Ascending aorta (tissue), 2 donors: ENCODE measurements around the gene HMHB1. TPM values are rescaled to one million over a fixed set of nuclear protein-coding genes. Genes with fewer than 3 reads are reported as not detected.
"Not testable (repeated sequence)": the region's sequence is repeated elsewhere in the genome, so short reads cannot be mapped to it uniquely, and the experiment has no call there.

Experiments used
- DNase-seq, 2 donors: peaks; one replicate each; pipeline ENCODE4 v3.0.0-alpha.2; 2019; ENCODE audit warnings: low spot score in 2 of 2
- H3K27ac ChIP-seq, 2 donors: fragments of 200-600 bp; sonication (generic); one replicate each; pipeline ENCODE4 v1.5.1; 2016 to 2017; ENCODE audit warnings: mild to moderate bottlenecking in 1 of 2
- H3K27me3 ChIP-seq: fragments of 200-600 bp; sonication (generic); one replicate; pipeline ENCODE4 v1.5.1; 2017
- H3K36me3 ChIP-seq, 2 donors: fragments of 200-600 bp; sonication (generic); one replicate each; pipeline ENCODE4 v1.5.1; 2016
- H3K4me1 ChIP-seq, 2 donors: fragments of 200-600 bp; sonication (generic); one replicate each; pipeline ENCODE4 v1.5.1; 2016 to 2017; ENCODE audit warnings: mild to moderate bottlenecking in 1 of 2
- H3K4me3 ChIP-seq, 2 donors: fragments of 200-600 bp; sonication (generic); one replicate each; pipeline ENCODE4 v1.5.1; 2016 to 2017; ENCODE audit warnings: mild to moderate bottlenecking in 1 of 2
- H3K9me3 ChIP-seq, 2 donors: fragments of 200-600 bp; sonication (generic); one replicate each; pipeline ENCODE4 v1.5.1; 2016
- CTCF ChIP-seq, 3 experiments: fragments of 200-600 bp in 2 of 3; fragments of 450-650 bp in 1 of 3; sonication (generic) in 2 of 3; IDR thresholded peaks; one replicate each; pipeline ENCODE4 v1.5.1; 2016 to 2019; ENCODE audit warnings: antibody characterized with exemption in 3 of 3, mild to moderate bottlenecking in 1 of 3, moderate library complexity in 1 of 3
- intact Hi-C: fragments of 100-400 bp; cut with DNase I; formaldehyde crosslinking; loops from one replicate; pipeline ENCODE4 v1.15.1; 2023
- total RNA-seq: library from RNA; depleted of rRNA; stranded (reverse); fragments of >200 nt; gene quantifications from one replicate; pipeline ENCODE4 v1.1.0, GENCODE V29; 2016

The HMHB1 gene
- total RNA-seq, 1 donor from 2014 or later, result not detected

- no peak for DNase-seq
- Histone ChIP-seq H3K4me3 (no peak overlapping the region), H3K9me3 (no peaks in the 10 kb centered on the region), H3K4me1 (no peaks in the 10 kb centered on the region), H3K27me3 (no peaks in the 10 kb centered on the region), H3K36me3 (no peaks in the 10 kb centered on the region), H3K27ac (no peak overlapping the region)
- no peak for TF ChIP-seq CTCF (IDR thresholded peaks at IDR 0.05)
- intact Hi-C loops, result no loop called here
These were observed 5.4 kb upstream of the HMHB1 start for GRCh38 chr5:143806579-143806978.

GRCh38 chr5:143807401-143807800 lies 4.6 kb upstream of the HMHB1 start:
- Histone ChIP-seq H3K36me3 (no peaks in the 10 kb centered on the region), H3K27me3 (no peaks in the 10 kb centered on the region)

GRCh38 chr5:143816370-143816769 lies 4.4 kb downstream of the HMHB1 start:
- DNase-seq, H3K4me1 ChIP-seq, intact Hi-C loops, H3K27ac ChIP-seq, H3K9me3 ChIP-seq, H3K4me3 ChIP-seq, H3K36me3 ChIP-seq, H3K27me3 ChIP-seq: not testable (repeated sequence)

More at GRCh38 chr5:143807401-143807800, 4.6 kb upstream of the HMHB1 start:
- no peaks in the 10 kb centered on the region for H3K4me1 ChIP-seq
- intact Hi-C loops, result no loop called here
- no peak overlapping the region for H3K4me3 ChIP-seq
- DNase-seq, result no peak
- H3K9me3 ChIP-seq, result no peaks in the 10 kb centered on the region
- TF ChIP-seq CTCF (IDR thresholded peaks at IDR 0.05), result no peak
- no peak overlapping the region for H3K27ac ChIP-seq

GRCh38 chr5:143819716-143820115 lies 7.8 kb downstream of the HMHB1 start:
- Histone ChIP-seq H3K27ac (no peak overlapping the region), H3K4me1 (no peaks in the 10 kb centered on the region), H3K9me3 (no peaks in the 10 kb centered on the region), H3K27me3 (no peaks in the 10 kb centered on the region), H3K4me3 (no peak overlapping the region), H3K36me3 (no peaks in the 10 kb centered on the region)
- TF ChIP-seq CTCF (IDR thresholded peaks at IDR 0.05), result no peak
- no peak for DNase-seq
- intact Hi-C loops, result loop anchor here (1.0 to 10.0 kb wide), 3 partner anchors 11 to 797 kb away; no protein-coding TSS in a partner anchor

GRCh38 chr5:143820451-143820850 lies 8.5 kb downstream of the HMHB1 start:
- no peaks in the 10 kb centered on the region for H3K27me3 ChIP-seq
- no peaks in the 10 kb centered on the region for H3K4me1 ChIP-seq
- no peaks in the 10 kb centered on the region for H3K9me3 ChIP-seq
- no peak for TF ChIP-seq CTCF (IDR thresholded peaks at IDR 0.05)
- no peak overlapping the region for H3K27ac ChIP-seq
- intact Hi-C loops, result loop anchor here (1.0 to 10.0 kb wide), 3 partner anchors 10 to 798 kb away; no protein-coding TSS in a partner anchor
- no peak overlapping the region for H3K4me3 ChIP-seq
- no peak for DNase-seq
- H3K36me3 ChIP-seq, result no peaks in the 10 kb centered on the region

- H3K4me3 ChIP-seq, result no peak overlapping the region
- peak; percentile 71 to 98 (median 84) for TF ChIP-seq CTCF (IDR thresholded peaks at IDR 0.05)
- no peaks in the 10 kb centered on the region for H3K36me3 ChIP-seq
- DNase-seq, result peak; percentile 12 to 86
- H3K9me3 ChIP-seq, result no peaks in the 10 kb centered on the region
- intact Hi-C loops, result loop anchor here (1.0 to 10.0 kb wide), 4 partner anchors 420 to 903 kb away; no protein-coding TSS in a partner anchor
- H3K27me3 ChIP-seq, result no peaks in the 10 kb centered on the region
- no peaks in the 10 kb centered on the region for H3K4me1 ChIP-seq
- H3K27ac ChIP-seq, result no peak overlapping the region
These were observed 13.1 kb downstream of the HMHB1 start for GRCh38 chr5:143824851-143825720.
